GM19324 (cell line): ENCODE measurements around the gene RTN4RL1.

ENCODE experiments used
- ATAC-seq: cut with Tn5 transposase; IDR thresholded peaks from one replicate; pipeline ENCODE4 v1.9.1; 2021; ENCODE audit warnings: mild to moderate bottlenecking, moderate library complexity; ENCODE audit not compliant: unreplicated experiment, low FRiP score

Gene RTN4RL1

DNA sequence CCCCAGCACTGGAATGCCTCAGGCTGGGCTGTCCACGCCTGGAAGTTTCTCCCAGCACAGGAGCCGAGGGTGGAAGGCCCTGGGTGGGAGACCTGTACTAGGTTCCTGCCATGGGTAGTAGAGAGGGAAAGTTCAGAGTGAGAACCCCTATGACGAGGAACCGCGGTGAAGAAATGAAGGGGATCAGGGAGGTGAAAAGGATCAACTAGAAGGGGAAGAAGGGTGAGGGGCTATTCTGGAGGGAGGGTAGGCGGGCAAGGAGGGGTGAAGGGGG is 35.2 kb upstream of the RTN4RL1 start:
- no peak for ATAC-seq

DNA sequence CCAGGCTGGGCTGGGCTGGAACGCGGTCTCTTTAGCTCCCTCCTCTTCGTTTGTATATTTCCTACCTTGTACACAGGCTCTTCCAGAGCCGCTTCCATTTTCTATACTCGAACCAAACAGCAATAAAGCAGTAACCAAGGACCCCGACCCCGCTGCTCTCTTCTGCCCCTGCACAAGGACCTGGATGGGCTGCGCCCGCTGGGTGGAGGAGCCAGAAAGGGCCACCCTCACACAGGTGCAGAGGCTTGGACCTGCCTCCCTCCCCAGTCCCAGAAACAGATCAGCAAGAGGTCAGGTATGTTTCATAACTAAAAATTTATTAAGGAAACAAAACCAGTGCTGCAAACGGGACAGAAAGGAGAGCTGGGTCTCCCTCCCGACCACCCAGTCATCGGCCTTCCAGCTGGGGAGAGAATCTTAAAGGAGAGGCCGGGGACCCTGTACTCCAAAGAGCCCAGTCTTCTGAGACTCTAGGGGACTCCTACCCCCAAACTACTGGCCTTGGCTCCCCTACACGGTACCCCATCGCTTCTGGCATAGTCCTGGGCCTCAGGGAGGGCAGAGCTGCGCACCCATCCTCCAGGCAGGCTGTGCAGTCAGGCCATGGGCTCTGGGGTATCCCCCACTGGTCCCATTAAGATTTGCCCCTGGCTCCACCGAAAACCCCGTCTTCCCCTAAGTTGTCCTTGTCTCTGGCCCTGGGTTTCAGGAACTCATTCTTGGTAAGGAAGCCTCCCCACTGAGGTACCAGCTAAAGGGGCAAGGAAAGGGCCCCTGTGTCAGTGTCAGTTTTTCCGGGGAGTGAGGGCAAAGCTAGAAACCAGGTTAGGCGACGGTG is 34.6 kb upstream of the RTN4RL1 start:
- ATAC-seq = no peak

DNA sequence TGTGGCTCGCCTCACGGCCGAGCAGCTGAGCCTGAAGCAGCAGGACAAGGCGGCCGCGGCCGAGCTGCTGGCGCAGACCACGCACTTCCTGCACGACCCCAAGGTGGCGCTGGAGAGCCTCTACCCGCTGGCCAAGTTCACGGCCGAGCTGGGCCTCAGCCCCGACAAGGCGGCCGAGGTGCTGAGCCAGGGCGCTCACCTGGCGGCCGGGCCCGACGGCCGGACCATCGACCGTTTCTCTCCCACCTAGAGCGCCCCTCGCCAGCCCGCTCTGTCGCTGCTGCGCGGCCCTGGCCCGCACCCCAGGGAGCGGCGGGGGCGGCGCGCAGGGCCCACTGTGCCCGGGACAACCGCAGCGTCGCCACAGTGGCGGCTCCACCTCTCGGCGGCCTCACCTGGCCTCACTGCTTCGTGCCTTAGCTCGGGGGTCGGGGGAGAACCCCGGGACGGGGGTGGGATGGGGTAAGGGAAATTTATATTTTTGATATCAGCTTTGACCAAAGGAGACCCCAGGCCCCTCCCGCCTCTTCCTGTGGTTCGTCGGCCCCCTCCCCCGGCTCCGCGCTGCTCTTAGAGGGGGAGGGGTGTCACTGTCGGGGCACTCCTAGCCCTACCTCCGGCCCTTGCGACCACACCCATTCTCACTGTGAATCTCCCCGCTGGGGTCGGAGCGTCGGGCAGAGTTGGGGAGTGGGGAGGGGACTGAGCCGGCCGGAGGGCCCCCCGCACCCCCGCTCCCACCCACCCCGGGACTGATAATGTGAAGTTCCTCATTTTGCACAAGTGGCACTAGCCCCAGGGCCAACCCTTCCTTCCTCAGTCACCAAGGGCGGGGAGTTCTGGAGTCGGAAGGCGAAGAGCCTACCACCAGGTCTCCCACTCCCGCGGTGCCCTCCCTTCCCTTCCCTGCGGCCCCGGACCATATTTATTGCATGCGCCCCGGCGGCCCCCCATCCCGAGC is 33.7 kb upstream of the RTN4RL1 start:
- no peak for ATAC-seq

DNA sequence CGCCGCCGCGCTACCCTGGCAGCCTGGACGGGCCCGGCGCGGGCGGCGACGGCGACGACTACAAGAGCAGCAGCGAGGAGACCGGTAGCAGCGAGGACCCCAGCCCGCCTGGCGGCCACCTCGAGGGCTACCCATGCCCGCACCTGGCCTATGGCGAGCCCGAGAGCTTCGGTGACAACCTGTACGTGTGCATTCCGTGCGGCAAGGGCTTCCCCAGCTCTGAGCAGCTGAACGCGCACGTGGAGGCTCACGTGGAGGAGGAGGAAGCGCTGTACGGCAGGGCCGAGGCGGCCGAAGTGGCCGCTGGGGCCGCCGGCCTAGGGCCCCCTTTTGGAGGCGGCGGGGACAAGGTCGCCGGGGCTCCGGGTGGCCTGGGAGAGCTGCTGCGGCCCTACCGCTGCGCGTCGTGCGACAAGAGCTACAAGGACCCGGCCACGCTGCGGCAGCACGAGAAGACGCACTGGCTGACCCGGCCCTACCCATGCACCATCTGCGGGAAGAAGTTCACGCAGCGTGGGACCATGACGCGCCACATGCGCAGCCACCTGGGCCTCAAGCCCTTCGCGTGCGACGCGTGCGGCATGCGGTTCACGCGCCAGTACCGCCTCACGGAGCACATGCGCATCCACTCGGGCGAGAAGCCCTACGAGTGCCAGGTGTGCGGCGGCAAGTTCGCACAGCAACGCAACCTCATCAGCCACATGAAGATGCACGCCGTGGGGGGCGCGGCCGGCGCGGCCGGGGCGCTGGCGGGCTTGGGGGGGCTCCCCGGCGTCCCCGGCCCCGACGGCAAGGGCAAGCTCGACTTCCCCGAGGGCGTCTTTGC is 32.8 kb upstream of the RTN4RL1 start:
- no peak for ATAC-seq

DNA sequence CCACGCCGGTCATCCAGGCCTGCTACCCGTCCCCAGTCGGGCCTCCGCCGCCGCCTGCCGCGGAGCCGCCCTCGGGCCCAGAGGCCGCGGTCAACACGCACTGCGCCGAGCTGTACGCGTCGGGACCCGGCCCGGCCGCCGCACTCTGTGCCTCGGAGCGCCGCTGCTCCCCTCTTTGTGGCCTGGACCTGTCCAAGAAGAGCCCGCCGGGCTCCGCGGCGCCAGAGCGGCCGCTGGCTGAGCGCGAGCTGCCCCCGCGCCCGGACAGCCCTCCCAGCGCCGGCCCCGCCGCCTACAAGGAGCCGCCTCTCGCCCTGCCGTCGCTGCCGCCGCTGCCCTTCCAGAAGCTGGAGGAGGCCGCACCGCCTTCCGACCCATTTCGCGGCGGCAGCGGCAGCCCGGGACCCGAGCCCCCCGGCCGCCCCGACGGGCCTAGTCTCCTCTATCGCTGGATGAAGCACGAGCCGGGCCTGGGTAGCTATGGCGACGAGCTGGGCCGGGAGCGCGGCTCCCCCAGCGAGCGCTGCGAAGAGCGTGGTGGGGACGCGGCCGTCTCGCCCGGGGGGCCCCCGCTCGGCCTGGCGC is 32.1 kb upstream of the RTN4RL1 start:
- no peak for ATAC-seq

DNA sequence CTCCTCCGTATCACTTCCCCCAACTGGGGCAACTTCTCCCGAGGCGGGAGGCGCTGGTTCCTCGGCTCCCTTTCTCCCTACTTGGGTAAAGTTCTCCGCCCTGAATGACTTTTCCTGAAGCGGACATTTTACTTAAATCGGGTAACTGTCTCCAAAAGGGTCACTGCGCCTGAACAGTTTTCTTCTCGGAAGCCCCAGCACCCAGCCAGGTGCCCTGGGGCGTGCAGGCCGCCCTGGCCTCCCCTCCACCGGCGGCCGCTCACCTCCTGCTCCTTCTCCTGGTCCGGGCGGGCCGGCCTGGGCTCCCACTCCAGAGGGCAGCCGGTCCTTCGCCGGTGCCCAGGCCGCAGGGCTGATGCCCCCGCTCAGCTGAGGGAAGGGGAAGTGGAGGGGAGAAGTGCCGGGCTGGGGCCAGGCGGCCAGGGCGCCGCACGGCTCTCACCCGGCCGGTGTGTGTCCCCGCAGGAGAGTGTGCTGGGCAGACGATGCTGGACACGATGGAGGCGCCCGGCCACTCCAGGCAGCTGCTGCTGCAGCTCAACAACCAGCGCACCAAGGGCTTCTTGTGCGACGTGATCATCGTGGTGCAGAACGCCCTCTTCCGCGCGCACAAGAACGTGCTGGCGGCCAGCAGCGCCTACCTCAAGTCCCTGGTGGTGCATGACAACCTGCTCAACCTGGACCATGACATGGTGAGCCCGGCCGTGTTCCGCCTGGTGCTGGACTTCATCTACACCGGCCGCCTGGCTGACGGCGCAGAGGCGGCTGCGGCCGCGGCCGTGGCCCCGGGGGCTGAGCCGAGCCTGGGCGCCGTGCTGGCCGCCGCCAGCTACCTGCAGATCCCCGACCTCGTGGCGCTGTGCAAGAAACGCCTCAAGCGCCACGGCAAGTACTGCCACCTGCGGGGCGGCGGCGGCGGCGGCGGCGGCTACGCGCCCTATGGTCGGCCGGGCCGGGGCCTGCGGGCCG is 31.4 kb upstream of the RTN4RL1 start:
- ATAC-seq = no peak

DNA sequence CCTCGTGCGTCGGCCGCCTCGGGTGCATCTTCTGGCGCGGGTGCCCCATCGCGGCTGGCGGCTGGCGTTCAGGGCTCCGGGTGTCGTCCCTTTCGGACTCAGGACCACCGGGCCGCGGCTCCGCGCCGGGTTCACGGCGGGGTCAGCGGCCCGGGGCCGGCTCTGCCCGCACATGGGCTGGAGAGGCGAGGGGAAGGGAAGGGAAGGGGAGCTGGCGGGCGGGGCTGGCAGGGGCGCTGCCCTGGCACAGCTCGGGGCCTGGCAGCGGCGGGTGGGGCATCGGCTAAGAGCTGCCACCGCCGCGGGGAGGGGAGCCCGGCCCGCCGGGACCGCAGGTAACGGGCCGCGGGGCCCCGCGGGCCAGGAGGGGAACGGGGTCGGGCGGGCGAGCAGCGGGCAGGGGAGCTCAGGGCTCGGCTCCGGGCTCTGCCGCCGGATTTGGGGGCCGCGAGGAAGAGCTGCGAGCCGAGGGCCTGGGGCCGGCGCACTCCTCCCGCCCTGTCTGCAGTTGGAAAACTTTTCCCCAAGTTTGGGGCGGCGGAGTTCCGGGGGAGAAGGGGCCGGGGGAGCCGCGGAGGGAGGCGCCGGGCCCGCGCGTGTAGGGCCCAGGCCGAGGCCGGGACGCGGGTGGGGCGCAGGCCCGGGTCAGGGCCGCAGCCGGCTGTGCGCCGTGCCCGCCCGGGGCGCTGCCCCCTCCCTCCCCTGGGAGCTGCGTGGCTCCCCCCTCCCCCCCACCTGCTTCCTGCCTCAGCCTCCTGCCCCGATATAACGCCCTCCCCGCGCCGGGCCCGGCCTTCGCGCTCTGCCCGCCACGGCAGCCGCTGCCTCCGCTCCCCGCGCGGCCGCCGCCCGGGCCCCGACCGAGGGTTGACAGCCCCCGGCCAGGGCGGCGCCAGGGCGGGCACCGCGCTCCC is 30.4 kb upstream of the RTN4RL1 start:
- ATAC-seq = no peak

DNA sequence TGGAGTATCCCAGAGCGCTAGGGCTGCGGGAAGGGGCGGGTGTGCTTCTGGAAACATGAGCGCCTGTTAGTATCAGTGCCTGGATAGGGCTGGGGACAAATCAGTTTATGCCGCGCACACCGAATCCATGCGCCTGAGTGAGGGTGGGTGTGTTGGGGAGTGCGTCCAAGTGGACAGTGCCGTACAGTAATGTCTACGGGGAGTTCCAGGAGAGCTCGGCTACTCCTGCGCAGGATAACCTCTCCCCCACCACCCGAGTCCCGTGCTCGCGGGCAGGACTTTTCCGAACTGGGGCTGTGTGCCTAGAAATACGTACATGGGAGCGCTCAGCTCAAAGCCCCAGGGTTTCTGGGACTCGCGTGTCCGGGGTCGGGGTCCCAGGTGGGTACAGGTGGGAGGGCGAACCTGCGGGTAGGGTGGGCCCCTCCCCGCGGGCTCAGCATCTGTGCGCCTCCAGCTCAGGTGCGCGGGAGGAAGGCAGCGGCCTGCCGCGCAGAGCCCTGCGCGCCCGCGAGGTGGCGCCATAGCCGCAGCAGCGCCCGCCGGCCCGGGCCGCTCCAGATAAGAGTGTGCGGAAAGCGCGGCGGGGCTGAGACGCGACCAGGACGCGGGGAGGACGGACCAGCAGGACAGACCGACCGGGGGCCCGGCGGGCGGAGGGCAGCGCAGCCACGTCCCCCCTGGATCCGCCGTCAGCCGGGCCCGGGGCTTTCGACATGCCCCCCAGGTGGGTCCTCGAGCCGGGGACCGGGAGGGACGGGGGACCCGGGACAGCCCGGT is 29.6 kb upstream of the RTN4RL1 start, which contains the start of gene HIC1:
Gene HIC1 (plus strand): TSS at position 592 of the 780 bp plus-strand sequence. CDS start 1,588 bp downstream, outside the sequence.
- no peak for ATAC-seq

DNA sequence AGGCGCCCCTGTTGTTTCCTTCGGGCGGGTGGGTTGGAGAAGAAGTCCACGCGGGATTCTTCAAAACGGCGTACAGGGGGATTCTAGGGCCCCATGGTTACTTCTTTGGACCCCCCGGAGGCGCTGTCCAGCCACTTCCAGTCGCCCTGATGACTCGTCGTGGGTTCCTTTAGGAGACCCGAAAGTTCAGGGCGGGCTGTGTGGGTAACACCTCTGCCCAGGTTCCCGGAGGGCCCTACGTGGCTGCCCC is 29.1 kb upstream of the RTN4RL1 start:
- ATAC-seq = no peak

DNA sequence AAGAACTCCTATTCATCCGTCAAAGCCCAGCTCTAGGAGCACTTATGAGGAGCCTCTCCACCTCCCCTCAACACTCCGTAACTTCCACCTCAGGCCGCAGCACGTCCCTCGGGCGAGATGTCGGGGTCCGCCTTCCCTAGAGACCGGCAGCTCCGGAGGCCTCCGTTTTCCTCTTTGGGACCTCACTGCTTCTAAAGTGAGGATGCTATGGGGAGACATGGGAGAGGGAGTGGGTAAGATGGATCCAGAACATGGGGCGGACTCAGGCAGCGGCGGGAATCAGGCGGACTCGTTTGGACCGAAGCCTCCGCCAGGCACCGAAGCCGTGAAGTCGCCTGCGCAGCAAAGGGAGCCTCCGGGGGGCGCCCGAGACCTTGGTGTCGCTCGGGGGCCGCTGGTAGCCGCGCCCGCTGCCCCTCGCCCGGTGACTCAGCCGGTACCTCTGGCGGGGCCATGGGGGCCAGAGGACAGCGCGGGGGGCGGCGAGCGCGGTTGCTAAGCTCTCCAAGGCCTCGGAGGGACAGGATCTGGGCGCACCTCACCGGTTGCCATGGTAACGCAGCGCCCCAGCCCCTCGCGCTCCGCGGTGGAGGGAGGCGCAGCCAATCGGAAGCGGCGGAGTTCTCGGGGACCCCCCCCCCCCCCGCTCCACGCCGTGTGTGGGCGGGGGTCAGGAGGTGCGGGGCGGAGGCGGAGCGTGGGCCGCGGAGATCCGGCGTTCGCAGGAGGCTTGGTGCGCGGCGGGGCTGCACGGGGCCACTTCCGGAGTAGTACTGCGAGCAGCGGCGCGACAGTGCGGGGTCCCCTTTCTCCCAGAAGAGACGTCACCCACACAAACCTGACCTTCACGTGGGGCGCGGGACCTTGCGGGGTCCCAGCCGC is 28.5 kb upstream of the RTN4RL1 start:
- no peak for ATAC-seq

DNA sequence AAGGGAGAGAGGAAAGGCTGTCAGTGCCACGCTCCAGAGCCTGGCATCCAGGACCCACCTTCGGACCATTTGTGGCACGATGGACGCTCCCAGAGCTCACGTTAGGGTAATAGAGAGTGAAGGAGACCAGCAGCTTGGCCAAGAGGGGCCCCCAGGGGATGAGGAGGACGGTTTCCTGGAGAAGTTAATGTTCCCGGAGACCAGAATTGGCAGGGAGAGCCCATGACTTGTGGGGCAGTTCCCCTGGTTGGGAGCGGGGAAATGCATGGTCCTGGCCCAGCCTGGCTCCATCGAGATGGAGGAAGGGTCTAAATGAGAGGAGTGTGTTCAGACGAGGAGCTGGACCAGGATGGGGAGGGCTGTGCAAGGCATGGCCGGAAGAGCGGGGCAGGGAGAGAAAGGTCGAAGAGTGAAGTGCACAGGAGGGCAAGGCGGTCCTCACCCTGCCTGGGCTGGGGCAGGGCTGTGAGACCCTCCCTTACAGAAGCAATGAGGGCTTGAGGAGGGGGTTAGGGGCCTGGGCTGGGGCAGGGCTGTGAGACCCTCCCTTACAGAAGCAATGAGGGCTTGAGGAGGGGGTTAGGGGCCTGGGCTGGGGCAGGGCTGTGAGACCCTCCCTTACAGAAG is 26.9 kb upstream of the RTN4RL1 start:
- ATAC-seq = no peak

DNA sequence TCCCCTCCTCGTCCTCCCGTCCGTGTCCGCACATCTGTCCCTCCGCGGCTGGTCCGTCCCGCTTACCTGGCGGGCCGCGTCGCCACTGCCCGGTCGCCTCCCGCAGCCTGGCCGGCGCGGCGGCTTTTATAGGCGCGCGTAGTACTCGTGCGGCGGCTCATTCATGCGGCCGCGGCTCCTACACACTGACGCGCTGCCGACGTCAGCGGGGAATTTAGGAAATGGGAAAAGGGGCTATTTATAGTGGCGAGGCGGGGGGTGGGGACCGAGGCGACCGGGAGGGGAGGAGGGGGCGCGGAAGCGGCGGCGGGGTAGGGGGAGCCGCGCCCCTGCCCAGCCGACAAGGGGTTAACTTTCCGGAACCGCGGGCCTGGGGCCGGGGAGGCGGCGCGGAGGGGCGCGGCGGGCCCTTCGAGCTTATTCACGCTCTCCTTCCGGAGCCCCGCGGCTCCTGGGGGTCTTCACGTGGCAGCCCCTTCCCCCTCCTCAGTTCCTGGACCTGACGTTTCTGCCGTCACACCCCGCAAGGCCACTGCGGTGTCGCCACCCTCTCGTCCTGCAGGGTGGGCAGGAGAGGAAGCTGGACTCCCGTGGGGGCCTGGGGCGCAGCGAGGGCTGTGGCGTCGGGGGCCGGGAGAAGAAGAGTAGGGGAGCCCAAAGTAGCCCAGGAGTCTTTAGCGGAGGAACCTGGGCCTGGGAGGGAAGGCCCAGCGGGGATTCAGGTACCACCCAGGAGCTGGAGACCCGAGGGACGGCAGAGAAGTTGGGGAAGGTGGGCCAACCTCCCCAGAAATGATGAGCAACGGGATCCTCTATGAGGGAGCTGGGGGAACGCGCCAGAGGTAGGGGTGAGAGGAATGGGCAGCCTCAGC is 26.2 kb upstream of the RTN4RL1 start:
- no peak for ATAC-seq

DNA sequence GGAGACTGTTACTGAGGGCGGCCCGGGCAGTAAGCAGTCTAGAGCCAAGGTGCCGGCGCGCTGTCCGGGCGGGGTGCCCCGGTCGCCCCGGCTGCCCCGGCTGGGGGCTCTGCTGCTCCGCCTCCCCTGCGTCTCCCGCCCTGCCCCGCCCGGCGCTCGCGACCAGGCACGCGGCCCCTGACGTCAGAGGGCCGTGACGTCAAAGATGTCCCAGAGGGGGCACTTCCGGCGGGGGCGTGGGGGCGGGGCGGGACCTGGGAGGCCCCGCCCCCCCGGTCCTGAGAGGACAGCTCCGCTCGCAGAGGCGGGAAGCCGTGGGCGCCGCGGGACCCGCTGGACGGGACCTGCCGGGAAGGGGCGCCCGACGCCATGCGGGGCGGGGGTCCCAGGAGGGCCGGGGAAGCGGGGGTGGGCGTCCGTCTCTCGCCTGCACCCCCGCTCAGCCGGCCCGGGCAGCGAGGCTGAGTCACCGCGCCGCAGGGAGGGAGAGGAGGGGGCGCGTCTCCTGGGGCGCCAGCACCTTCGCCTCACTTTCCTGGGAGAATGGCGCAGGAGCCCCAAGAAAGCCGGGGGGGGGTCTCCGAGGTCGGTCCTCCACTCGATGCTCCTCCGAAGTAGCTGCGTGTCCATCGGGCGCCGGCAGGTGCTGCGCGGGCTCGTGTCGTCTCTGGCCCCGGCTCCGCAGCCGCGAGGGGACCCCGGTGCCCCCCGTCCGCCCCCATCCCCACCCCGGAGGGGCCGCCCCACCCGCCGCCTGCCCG is 25.3 kb upstream of the RTN4RL1 start:
- ATAC-seq = peak; percentile 19
